NT2/D1 (cell line): ENCODE data around the gene TLR2.

Experiments used
- SUZ12 ChIP-seq: IDR thresholded peaks from 2 replicates; pipeline ENCODE4 v1.6.1; 2011; ENCODE audit not compliant: insufficient read length, insufficient read depth; ENCODE audit errors: extremely low read depth
- YY1 ChIP-seq: IDR thresholded peaks from 2 replicates; pipeline ENCODE4 v1.6.1; 2011; ENCODE audit not compliant: insufficient read length, insufficient read depth
- ZNF274 ChIP-seq: IDR thresholded peaks from 2 replicates; pipeline ENCODE4 v1.6.1; 2011; ENCODE audit warnings: mild to moderate bottlenecking, low read depth, low read length

- no peak for TF ChIP-seq YY1
- TF ChIP-seq ZNF274 = no peak
- no peak for TF ChIP-seq SUZ12
These were observed at the start of gene TLR2 for GRCh38 chr4:153684182-153684970.
